ENCODE data around the gene ME2. TPM values are rescaled to one million over a fixed set of nuclear protein-coding genes. Genes with fewer than 3 reads are reported as not detected.

ME2 gene
- total RNA-seq, 1 experiment from 2014 or later, result 15.7 TPM

GRCh38 chr18:50844960-50845359, 34.0 kb upstream of the ME2 start:
- no peak for DNase-seq
- no peaks in the 10 kb centered on the region for H3K9me3 ChIP-seq
- H3K4me1 ChIP-seq, result no peaks in the 10 kb centered on the region
- no peak overlapping the region for H3K4me3 Mint-ChIP-seq (ENCODE audit: unreplicated experiment)
- H3K4me1 Mint-ChIP-seq (ENCODE audit: low read depth, unreplicated experiment), result peaks cover 6% of the 10 kb centered on the region
- intact Hi-C loops (cut with micrococcal nuclease; ENCODE audit: unreplicated experiment), result no loop called here
- ChIA-PET POLR2A (no interaction called here), CTCF (no interaction called here)
- no peak overlapping the region for H3K4me3 ChIP-seq (ENCODE audit: low read depth, low read length)
- H3K27me3 Mint-ChIP-seq (ENCODE audit: insufficient read depth, unreplicated experiment), result no peaks in the 10 kb centered on the region
- TF ChIP-seq, protein P1, sequence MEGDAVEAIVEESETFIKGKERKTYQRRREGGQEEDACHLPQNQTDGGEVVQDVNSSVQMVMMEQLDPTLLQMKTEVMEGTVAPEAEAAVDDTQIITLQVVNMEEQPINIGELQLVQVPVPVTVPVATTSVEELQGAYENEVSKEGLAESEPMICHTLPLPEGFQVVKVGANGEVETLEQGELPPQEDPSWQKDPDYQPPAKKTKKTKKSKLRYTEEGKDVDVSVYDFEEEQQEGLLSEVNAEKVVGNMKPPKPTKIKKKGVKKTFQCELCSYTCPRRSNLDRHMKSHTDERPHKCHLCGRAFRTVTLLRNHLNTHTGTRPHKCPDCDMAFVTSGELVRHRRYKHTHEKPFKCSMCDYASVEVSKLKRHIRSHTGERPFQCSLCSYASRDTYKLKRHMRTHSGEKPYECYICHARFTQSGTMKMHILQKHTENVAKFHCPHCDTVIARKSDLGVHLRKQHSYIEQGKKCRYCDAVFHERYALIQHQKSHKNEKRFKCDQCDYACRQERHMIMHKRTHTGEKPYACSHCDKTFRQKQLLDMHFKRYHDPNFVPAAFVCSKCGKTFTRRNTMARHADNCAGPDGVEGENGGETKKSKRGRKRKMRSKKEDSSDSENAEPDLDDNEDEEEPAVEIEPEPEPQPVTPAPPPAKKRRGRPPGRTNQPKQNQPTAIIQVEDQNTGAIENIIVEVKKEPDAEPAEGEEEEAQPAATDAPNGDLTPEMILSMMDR (IDR thresholded peaks at IDR 0.05; ENCODE audit: insufficient read depth in 1 of 2, low read depth in 1 of 2, low read length in 1 of 2, severe bottlenecking in 1 of 2, unreplicated experiment in 1 of 2), result no peak
- no peaks in the 10 kb centered on the region for H3K36me3 ChIP-seq (ENCODE audit: control insufficient read depth, insufficient read depth, low read length)
- no peaks in the 10 kb centered on the region for H3K9me3 Mint-ChIP-seq (ENCODE audit: unreplicated experiment)
- BruUV-seq (replicated peaks), result no TSS peak
- no peak overlapping the region for H3K27ac Mint-ChIP-seq (ENCODE audit: unreplicated experiment)
- no peaks in the 10 kb centered on the region for H3K27me3 ChIP-seq (replicated peaks; ENCODE audit: control insufficient read depth, insufficient read depth, low read length)
- H3K36me3 Mint-ChIP-seq (ENCODE audit: insufficient read depth, unreplicated experiment), result no peaks in the 10 kb centered on the region

DNA sequence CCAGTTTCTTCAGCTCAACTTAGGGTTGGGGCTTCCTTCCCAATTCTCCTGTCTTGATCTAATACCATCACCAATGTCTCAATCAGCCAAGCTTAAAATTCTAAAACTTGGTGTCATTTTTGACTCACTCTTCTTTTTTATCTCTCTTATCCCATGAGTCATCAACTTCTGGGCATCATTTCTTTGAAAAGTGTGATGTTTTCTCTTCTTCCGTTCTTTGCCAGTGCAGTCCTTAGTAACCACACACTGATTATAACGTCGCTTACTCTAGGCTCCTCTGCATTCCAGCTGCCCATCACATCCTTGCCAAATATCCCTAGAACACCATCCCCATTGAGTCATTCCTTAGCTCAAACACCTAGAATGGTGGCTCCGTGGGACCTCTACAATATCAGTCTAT, 31.7 kb upstream of the ME2 start:
- no peak for DNase-seq
- Mint-ChIP-seq H3K4me3 (ENCODE audit: unreplicated experiment) (no peak overlapping the region), H3K4me1 (ENCODE audit: low read depth, unreplicated experiment) (no peaks in the 10 kb centered on the region), H3K27me3 (ENCODE audit: insufficient read depth, unreplicated experiment) (no peaks in the 10 kb centered on the region), H3K9me3 (ENCODE audit: unreplicated experiment) (peaks cover under 1% of the 10 kb centered on the region), H3K36me3 (ENCODE audit: insufficient read depth, unreplicated experiment) (no peaks in the 10 kb centered on the region), H3K27ac (ENCODE audit: unreplicated experiment) (no peak overlapping the region)
- POLR2A ChIA-PET, result no interaction called here
- Histone ChIP-seq H3K9me3 (no peaks in the 10 kb centered on the region), H3K36me3 (ENCODE audit: control insufficient read depth, insufficient read depth, low read length) (no peaks in the 10 kb centered on the region), H3K27me3 (replicated peaks; ENCODE audit: control insufficient read depth, insufficient read depth, low read length) (no peaks in the 10 kb centered on the region), H3K4me1 (no peaks in the 10 kb centered on the region), H3K4me3 (ENCODE audit: low read depth, low read length) (no peak overlapping the region)
- intact Hi-C loops (cut with micrococcal nuclease; ENCODE audit: unreplicated experiment), result no loop called here
- no TSS peak for BruUV-seq (replicated peaks)
- TF ChIP-seq, protein P1 (IDR thresholded peaks at IDR 0.05; ENCODE audit: insufficient read depth in 1 of 2, low read depth in 1 of 2, low read length in 1 of 2, severe bottlenecking in 1 of 2, unreplicated experiment in 1 of 2), result no peak
- CTCF ChIA-PET, result no interaction called here

DNA sequence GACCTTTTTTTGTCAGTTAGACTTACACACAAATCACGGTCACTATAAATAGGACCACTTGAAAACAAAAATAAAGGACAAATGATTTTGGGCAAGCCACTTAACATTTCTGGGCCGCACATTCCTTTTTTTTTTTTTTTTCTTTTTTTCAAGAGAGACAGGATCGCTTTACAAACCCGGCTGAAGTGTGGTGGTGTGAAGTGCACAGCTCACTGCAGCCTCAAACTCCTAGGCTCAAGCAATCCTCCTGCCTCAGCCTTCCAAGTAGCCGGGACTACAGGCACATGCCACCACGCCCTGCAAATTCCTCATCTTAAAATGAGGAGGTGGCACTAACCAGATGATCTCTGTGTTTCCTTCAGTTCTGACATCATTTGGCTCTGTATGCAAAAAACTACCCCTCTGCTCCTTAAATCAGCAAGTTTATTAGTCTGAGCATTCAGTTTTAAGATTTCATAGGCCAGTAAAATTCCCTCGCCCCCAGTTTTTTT, 30.8 kb upstream of the ME2 start:
- Mint-ChIP-seq H3K9me3 (ENCODE audit: unreplicated experiment) (peaks cover 9% of the 10 kb centered on the region), H3K27ac (ENCODE audit: unreplicated experiment) (no peak overlapping the region), H3K36me3 (ENCODE audit: insufficient read depth, unreplicated experiment) (no peaks in the 10 kb centered on the region), H3K4me1 (ENCODE audit: low read depth, unreplicated experiment) (no peaks in the 10 kb centered on the region), H3K4me3 (ENCODE audit: unreplicated experiment) (no peak overlapping the region), H3K27me3 (ENCODE audit: insufficient read depth, unreplicated experiment) (no peaks in the 10 kb centered on the region)
- ChIA-PET CTCF (no interaction called here), POLR2A (no interaction called here)
- DNase-seq, result no peak
- Histone ChIP-seq H3K36me3 (ENCODE audit: control insufficient read depth, insufficient read depth, low read length) (no peaks in the 10 kb centered on the region), H3K4me1 (no peaks in the 10 kb centered on the region), H3K27me3 (replicated peaks; ENCODE audit: control insufficient read depth, insufficient read depth, low read length) (no peaks in the 10 kb centered on the region), H3K4me3 (ENCODE audit: low read depth, low read length) (no peak overlapping the region), H3K9me3 (no peaks in the 10 kb centered on the region)
- TF ChIP-seq, protein P1 (IDR thresholded peaks at IDR 0.05; ENCODE audit: insufficient read depth in 1 of 2, low read depth in 1 of 2, low read length in 1 of 2, severe bottlenecking in 1 of 2, unreplicated experiment in 1 of 2), result no peak
- BruUV-seq (replicated peaks), result no TSS peak
- intact Hi-C loops (cut with micrococcal nuclease; ENCODE audit: unreplicated experiment), result no loop called here

All from Caco-2 (cell line).